Osteoblast (primary cell): ENCODE measurements around the gene PRPF40A. TPM values are rescaled to one million over a fixed set of nuclear protein-coding genes. Genes with fewer than 3 reads are reported as not detected.

Experiments used
- DNase-seq: peaks from one replicate; pipeline ENCODE4 v3.0.0; 2011; ENCODE audit warnings: low spot score, mixed read lengths; ENCODE audit not compliant: insufficient read length; ENCODE audit errors: missing footprints
- H2AFZ ChIP-seq: 2 replicates; pipeline ENCODE4 v1.6.0; 2011; ENCODE audit warnings: mild to moderate bottlenecking, low read length
- H3K27ac ChIP-seq: 2 replicates; pipeline ENCODE4 v1.5.1; 2011; ENCODE audit warnings: mild to moderate bottlenecking, low read depth, low read length, moderate library complexity
- H3K27me3 ChIP-seq: 2 replicates; pipeline ENCODE4 v1.6.0; 2012; ENCODE audit warnings: mild to moderate bottlenecking, control low read depth, inconsistent platforms, low read length, moderate library complexity; ENCODE audit not compliant: insufficient read depth
- H3K36me3 ChIP-seq: 2 replicates; pipeline ENCODE4 v1.5.1; 2011; ENCODE audit warnings: mild to moderate bottlenecking, low read length, control low read depth, moderate library complexity; ENCODE audit not compliant: insufficient read depth
- H3K4me1 ChIP-seq: 2 replicates; pipeline ENCODE4 v1.5.1; 2011; ENCODE audit warnings: mild to moderate bottlenecking, low read length, control low read depth, moderate library complexity; ENCODE audit not compliant: insufficient read depth
- H3K4me2 ChIP-seq: 2 replicates; pipeline ENCODE4 v1.6.0; 2011; ENCODE audit warnings: mild to moderate bottlenecking, low read length; ENCODE audit not compliant: insufficient read depth
- H3K4me3 ChIP-seq: fragments of 200-600 bp; sonication (generic); 3 replicates; pipeline ENCODE4 v1.5.1; 2012; ENCODE audit warnings: mild to moderate bottlenecking, low read length, inconsistent platforms; ENCODE audit not compliant: insufficient read depth
- H3K79me2 ChIP-seq: 2 replicates; pipeline ENCODE4 v1.6.0; 2012; ENCODE audit warnings: mild to moderate bottlenecking, low read length, control low read depth, inconsistent platforms; ENCODE audit not compliant: insufficient read depth
- H3K9me3 ChIP-seq: 2 replicates; pipeline ENCODE4 v1.5.1; 2011; ENCODE audit warnings: low read depth, low read length, control low read depth
- H4K20me1 ChIP-seq: 2 replicates; pipeline ENCODE4 v1.6.0; 2012; ENCODE audit warnings: mild to moderate bottlenecking, low read length, control low read depth; ENCODE audit not compliant: insufficient read depth
- CTCF ChIP-seq: IDR thresholded peaks from 2 replicates; pipeline ENCODE4 v1.5.1; 2011; ENCODE audit warnings: mild to moderate bottlenecking, low read depth, low read length, moderate library complexity; ENCODE audit errors: extremely low read depth
- total RNA-seq: library from RNA; depleted of rRNA; stranded (reverse); fragments of >200 nt; gene quantifications from 2 replicates; pipeline ENCODE4 v1.2.3, GENCODE V29; 2012

PRPF40A gene
- total RNA-seq, 1 donor: 109 TPM

GRCh38 chr2:152648336-152648735 is 68.9 kb downstream of the PRPF40A start:
- no peak overlapping the region for H2AFZ ChIP-seq
- H3K9me3 ChIP-seq: no peaks in the 10 kb centered on the region
- no peak overlapping the region for H3K4me3 ChIP-seq
- H3K36me3 ChIP-seq: peaks cover 22% of the 10 kb centered on the region
- no peaks in the 10 kb centered on the region for H3K27me3 ChIP-seq
- no peak overlapping the region for H3K27ac ChIP-seq
- H3K79me2 ChIP-seq: no peaks in the 10 kb centered on the region
- no peak overlapping the region for H3K4me2 ChIP-seq
- TF ChIP-seq CTCF: peak; percentile 34
- no peaks in the 10 kb centered on the region for H4K20me1 ChIP-seq
- no peak for DNase-seq
- H3K4me1 ChIP-seq: peaks cover 17% of the 10 kb centered on the region

GRCh38 chr2:152647552-152647951 is 69.7 kb downstream of the PRPF40A start:
- H2AFZ ChIP-seq: no peak overlapping the region
- no peaks in the 10 kb centered on the region for H3K9me3 ChIP-seq
- no peak overlapping the region for H3K4me2 ChIP-seq
- H3K27me3 ChIP-seq: no peaks in the 10 kb centered on the region
- peaks cover 20% of the 10 kb centered on the region for H3K36me3 ChIP-seq
- no peak for TF ChIP-seq CTCF
- peak overlapping the region; percentile 75 for H3K27ac ChIP-seq
- no peak overlapping the region for H3K4me3 ChIP-seq
- no peak for DNase-seq
- H3K79me2 ChIP-seq: no peaks in the 10 kb centered on the region
- no peaks in the 10 kb centered on the region for H4K20me1 ChIP-seq
- H3K4me1 ChIP-seq: peaks cover 17% of the 10 kb centered on the region

GRCh38 chr2:152646775-152647174 is 70.5 kb downstream of the PRPF40A start:
- Histone ChIP-seq H3K27me3 (no peaks in the 10 kb centered on the region), H3K36me3 (peaks cover 17% of the 10 kb centered on the region), H3K79me2 (no peaks in the 10 kb centered on the region), H2AFZ (no peak overlapping the region), H3K27ac (peak overlapping the region; percentile 75), H3K4me2 (peak overlapping the region; percentile 23), H3K4me1 (peaks cover 17% of the 10 kb centered on the region), H3K9me3 (no peaks in the 10 kb centered on the region), H4K20me1 (no peaks in the 10 kb centered on the region), H3K4me3 (no peak overlapping the region)
- DNase-seq: peak; percentile 81
- TF ChIP-seq CTCF: no peak

GRCh38 chr2:152646264-152646663 is 71.0 kb downstream of the PRPF40A start:
- Histone ChIP-seq H3K4me2 (no peak overlapping the region), H3K36me3 (peaks cover 17% of the 10 kb centered on the region), H2AFZ (no peak overlapping the region), H3K79me2 (no peaks in the 10 kb centered on the region), H3K4me1 (peaks cover 17% of the 10 kb centered on the region), H4K20me1 (no peaks in the 10 kb centered on the region), H3K4me3 (no peak overlapping the region), H3K27me3 (no peaks in the 10 kb centered on the region), H3K27ac (peak overlapping the region; percentile 75), H3K9me3 (no peaks in the 10 kb centered on the region)
- DNase-seq: no peak
- no peak for TF ChIP-seq CTCF
